ENCODE data around the gene NEBL.

NEBL gene

GRCh38 chr10:20778008-20778757, 118.9 kb downstream of the NEBL start:
- peak; percentile 30 for DNase-seq

DNA sequence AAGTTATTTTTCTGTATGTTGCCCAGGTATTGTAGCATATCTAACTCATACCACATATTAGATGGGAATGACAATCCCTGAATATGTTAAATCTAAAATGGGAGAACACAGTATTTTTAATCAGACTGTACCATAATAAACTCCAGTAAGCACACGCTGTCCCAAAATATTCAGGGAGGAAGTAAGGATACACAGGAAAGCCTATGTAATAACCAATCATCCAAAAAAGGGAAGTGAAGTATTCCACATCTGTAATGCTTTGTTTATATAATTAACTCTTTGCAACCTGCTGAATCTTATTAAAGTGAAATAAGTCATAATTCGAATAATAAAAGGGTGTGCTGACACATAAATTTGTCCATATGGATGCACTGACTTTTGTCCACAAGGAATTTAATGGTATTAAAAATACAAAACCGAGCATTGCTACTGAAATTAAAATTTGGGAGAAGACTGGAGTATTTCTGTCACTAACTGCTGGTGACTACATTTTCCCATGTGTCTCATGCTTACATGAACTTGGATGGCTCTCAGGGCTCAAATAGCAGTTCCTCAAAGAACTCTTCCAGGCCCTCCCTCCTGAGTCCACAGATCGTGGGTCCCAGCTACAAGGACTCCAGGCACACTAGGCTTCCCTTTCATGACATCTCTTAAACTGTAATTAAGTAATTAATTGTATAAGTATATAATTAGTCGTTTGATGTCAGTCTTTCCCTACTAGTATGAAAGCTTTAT, 120.6 kb downstream of the NEBL start:
- no peak for DNase-seq

DNA sequence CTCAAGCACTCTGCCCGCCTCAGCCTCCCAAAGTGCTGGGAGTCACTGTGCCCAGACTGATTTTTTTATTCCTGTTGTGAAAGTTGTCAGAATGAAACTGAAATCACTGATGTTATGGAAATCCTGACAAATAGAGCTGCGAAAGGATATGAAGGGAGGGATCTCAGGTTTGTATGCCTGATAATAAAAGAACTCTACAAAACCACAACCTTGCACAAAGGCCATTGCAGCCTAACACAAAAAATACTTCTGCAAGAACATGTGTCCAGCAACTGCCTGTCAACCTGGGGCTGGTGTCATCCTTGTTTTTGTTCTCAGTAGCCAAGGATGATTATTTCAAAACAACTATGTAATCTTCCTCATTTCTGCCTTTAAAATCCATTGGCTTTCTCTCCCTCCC, 126.1 kb downstream of the NEBL start:
- DNase-seq: no peak

DNA sequence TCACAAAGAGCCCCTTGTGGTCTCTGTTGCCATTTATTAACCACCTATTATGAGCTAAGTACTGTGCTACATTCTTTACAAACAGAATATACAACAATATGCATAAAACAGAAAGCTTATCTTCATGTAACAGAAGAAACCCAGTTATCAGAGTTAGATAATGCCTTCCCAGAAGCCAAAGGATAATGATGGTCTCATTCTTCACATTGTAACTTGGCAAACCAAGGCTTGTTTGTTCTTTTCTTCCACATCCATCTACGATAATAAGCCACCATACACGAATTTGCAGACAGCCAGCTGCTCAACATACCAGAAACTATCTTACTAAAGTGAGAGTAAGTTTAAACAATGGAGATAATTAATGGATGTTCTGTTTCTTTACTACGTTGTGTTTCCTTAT, 127.6 kb downstream of the NEBL start:
- DNase-seq: no peak

GRCh38 chr10:20768843-20769242, 128.3 kb downstream of the NEBL start:
- no peak for DNase-seq

DNA sequence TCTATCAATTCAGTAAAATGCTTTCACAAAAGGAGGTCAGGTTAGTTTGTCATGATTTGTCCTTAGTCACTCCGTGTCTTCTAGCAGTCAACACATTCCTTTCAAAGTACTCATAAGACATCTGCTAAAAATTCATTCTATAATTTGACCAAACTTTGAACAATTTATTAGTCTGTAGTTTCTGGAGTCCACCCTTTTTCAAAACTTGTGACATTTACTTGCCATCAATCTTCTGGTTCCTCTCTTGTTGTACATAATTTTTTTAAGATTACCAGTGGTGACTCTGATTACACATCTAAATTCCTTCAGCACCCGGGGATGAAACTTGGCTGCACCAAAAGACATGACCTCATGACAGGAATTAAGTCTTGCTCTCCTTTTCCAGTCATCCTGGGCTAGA, 130.1 kb downstream of the NEBL start:
- no peak for DNase-seq

DNA sequence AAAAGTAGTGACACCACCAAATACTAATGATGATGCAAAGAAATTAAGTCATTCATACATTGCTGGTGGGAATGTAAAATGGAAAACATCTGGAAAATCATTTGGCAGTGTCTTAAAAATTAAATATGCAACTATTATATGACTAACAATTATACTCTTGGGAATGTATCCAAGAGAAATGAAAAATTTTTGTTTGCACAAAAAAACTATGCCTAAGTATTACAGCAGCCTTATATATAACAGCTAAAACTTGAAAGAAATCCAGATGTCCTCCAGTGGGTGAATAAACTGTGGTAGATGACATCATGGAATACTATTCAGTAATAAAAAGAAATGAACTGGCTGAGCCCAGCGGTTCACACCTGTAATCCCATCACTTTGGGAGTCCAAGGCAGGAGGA, 132.0 kb downstream of the NEBL start:
- no peak for DNase-seq

DNA sequence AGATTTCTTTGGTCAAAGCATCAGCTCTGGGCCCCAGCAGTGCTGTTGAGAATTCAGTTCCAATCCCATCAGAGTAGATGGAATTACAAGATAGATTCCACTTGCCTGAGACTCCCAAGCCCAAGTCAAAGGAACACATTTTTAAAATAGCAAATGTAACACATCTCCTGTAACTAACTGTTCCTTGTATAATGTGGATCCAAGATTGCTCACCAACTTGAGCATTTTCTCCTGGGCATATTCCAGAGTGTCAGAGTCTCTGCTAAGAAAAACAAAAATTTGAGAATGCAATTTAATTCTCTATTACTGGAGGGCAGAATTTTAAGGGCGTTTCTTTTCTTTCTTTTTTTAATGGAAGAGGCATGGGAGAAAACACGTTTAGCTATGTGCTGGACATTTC, 136.7 kb downstream of the NEBL start:
- no peak for DNase-seq

DNA sequence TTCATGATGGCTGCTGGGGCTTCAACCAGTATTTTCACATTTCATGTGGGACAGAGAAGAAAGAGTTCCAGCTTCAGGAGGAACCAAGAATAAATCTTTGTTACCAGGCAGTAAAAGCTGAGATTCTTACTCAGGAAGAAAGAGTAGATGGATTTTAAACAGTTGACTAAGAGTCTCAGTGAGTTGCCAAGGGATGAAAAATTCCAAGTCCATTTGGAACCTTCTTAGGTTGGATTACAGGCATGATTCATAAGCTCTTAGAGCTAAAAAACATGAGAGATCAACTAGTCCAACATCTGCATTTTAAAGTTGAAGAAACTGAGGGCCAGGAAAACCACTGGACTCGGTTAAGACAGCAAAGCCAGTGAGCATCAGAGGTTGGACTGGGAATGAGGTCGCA, 148.6 kb downstream of the NEBL start:
- DNase-seq: no peak

DNA sequence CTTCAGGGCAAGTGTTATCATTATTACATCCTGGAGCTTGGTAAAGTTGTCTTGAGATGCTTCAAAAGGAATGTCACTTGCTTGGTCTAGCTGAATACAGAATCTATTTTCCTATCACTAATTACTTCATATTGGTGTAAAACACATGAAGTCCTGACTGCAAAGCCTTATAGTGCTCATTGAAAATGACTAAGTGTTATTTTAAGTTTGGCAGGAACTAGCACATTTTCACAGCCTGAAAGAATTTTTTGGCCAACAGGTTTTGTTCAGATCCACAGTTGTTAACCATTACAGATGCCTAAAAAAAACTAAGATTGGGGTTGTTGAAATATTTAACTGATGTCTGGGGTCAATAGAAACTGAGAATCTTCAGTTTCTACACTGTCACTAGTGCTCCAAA, 149.3 kb downstream of the NEBL start:
- DNase-seq: no peak

DNA sequence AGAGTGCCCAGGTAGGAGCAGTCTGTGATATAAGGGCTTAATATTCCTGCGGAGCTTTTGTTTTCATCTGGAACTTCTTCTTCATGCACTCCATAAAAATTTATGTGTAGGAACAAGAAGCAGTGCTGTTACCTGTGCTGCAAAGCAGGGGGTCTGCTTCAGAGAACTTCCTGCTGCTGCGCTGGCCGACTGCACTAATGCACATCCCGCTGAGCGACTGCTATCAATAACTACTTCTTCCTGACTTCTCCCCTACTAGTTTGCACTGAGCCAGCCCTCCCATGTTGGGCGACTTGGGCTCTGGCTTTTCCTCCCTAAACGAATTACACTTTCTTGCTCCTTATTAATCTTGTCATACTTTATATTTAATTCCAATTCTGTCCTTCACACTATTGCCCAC, 150.3 kb downstream of the NEBL start:
- no peak for DNase-seq

GRCh38 chr10:20745556-20746375, 151.3 kb downstream of the NEBL start:
- DNase-seq: no peak

GRCh38 chr10:20744821-20745220, 152.3 kb downstream of the NEBL start:
- no peak for DNase-seq

GRCh38 chr10:20743942-20744341, 153.2 kb downstream of the NEBL start:
- DNase-seq: no peak

DNA sequence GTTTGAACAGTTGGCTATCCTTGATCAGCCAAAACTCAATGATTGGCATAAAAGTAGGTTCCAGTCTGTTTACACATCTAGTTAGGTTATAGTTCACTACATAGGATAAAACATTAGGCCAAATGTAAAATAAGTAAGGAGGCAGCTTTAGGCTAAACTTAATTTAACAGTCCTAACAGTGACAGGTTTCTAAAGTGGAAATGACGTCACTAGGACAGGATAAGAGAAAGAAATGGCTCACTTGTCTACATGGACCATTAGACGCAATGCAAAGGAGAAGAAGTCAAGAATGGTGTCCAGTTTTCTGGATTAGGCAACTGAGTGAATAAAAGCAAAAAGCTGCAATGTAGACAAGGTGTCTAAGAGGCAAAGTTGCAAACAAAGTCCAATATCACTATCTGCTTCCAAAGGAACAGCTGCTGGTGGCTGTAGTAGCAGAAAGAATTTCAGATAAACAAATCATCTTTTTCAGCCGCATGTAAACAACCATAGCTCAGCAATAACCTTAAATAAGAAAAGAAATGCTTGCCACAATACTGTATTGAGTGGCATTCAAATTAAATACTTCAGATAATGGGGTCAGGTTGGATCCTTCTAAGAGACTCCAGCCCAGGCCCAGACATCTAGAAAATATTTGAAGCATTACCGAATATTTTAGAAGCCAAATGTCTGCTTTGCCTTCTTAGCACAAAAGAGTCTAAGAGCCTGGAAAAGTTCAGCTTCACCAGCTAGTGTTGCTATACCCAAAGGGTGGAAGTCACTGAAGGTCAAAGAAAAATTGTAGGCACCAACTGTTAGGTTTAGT, 154.2 kb downstream of the NEBL start:
- DNase-seq: no peak

GRCh38 chr10:20740120-20740519, 157.0 kb downstream of the NEBL start:
- DNase-seq: no peak

DNA sequence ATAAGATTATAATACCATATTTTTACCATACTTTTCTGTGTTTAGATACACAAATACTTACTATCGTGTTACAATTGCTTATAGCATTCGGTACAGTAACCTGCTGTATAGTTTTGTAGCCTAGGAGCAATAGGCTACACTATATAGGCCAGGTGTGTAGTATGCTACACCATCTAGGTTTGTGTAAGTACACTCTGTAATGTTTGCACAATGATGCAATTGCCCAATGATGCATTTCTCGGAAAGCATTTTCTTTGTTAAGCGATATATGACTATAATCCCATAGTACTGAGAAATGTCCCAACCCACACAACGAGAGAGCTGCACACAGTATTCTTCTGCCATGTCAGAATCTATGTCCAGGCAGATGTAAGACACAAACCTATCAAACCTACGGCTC, 160.0 kb downstream of the NEBL start:
- no peak for DNase-seq

Data from NCI-H2227 treated with DMSO at 0.1 percent for 48 hours (cell line).